GM19193 (cell line): ENCODE data around the gene C1QL4.
A peak's percentile ranks its signal among the peaks of the same experiment; 100 is the strongest.

Source experiments
- POLR2A ChIP-seq: IDR thresholded peaks from 4 replicates; pipeline ENCODE4 v1.6.1; 2011; ENCODE audit not compliant: insufficient read depth, insufficient read length; ENCODE audit errors: extremely low read depth

The C1QL4 gene

GRCh38 chr12:49336645-49337584, at the start of gene C1QL4:
C1QL4 (minus strand) TSS chr12:49337188; CDS start chr12:49336477, 711 bp downstream.
- no peak for TF ChIP-seq POLR2A

GRCh38 chr12:49377386-49377785, 40.4 kb upstream of the C1QL4 start:
- no peak for TF ChIP-seq POLR2A

GRCh38 chr12:49375406-49375805, 38.4 kb upstream of the C1QL4 start:
- no peak for TF ChIP-seq POLR2A

GRCh38 chr12:49370539-49370938, 33.6 kb upstream of the C1QL4 start:
- no peak for TF ChIP-seq POLR2A

- TF ChIP-seq POLR2A = no peak
These were observed 32.6 kb upstream of the C1QL4 start for GRCh38 chr12:49369411-49370145.

- TF ChIP-seq POLR2A = no peak
These were observed 31.2 kb upstream of the C1QL4 start for GRCh38 chr12:49368240-49368600.

GRCh38 chr12:49367381-49368239, 30.6 kb upstream of the C1QL4 start, which contains the start of gene SPATS2:
SPATS2 (plus strand) TSS chr12:49367462; CDS start chr12:49461013, 93,551 bp downstream.
- TF ChIP-seq POLR2A = peak; percentile 60

- peak; percentile 93 for TF ChIP-seq POLR2A
These were observed 29.8 kb upstream of the C1QL4 start for GRCh38 chr12:49366652-49367380.

- TF ChIP-seq POLR2A = no peak
These were observed 29.2 kb upstream of the C1QL4 start for GRCh38 chr12:49366096-49366651.

- TF ChIP-seq POLR2A = no peak
These were observed 28.6 kb upstream of the C1QL4 start for GRCh38 chr12:49365542-49365941.

- TF ChIP-seq POLR2A = no peak
These were observed 28.0 kb upstream of the C1QL4 start for GRCh38 chr12:49364989-49365388.

- no peak for TF ChIP-seq POLR2A
These were observed 25.1 kb upstream of the C1QL4 start for GRCh38 chr12:49362077-49362476.

- TF ChIP-seq POLR2A = no peak
These were observed 22.7 kb upstream of the C1QL4 start for GRCh38 chr12:49359671-49360070.
